ENCODE data around the gene DYNLL1. TPM values are rescaled to one million over a fixed set of nuclear protein-coding genes. Genes with fewer than 3 reads are reported as not detected.

Gene DYNLL1
- polyA plus RNA-seq, 1 experiment: 720 TPM

DNA sequence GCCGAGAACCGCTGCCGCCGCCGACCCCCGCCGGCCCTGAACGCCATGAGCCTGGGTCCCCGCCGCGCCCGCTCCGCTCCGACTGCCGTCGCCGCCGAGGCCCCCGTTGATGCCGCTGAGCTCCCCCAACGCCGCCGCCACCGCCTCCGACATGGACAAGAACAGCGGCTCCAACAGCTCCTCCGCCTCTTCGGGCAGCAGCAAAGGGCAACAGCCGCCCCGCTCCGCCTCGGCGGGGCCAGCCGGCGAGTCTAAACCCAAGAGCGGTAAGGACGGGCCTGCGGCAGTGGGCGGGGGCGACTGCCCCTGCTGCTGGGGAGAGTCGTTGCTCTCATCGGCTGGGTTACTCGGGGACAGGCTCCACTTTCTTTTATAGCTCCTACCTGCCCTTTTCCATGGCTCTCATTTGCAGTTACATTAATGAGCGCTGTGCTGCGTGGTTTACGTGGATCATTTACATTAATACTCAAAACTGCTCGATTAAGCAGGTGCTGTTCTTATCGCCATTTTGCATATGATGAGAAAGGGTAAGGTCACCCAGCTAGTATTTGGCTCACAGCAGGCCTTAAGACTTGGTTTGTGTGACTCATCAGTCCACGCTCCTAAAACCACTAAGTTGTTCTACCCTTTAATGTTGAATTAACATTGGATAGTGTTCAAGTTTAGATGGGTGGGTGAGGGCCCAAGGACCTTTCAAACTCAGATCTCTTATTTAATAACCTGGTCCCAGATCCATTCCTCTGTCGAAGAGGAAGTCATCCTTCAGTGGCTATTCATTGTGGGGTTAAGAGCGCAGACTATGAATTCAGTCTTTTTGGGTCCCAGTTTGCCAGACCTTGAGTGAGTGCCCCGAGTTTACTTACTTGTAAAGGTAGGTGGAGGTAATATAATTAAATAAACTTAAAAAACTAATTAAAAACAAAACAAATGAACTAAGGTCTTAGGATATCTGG is 39.1 kb downstream of the DYNLL1 start:
- CTCF ChIA-PET: interaction anchor here (0.6 to 1.1 kb wide), 2 partner anchors 48 to 77 kb away, joined by 3 to 5 read pairs; no protein-coding TSS in a partner anchor
- POLR2A ChIA-PET: interaction anchor here (0.6 to 1.0 kb wide), 3 partner anchors 35 to 334 kb away, joined by 3 to 5 read pairs (median 4); partner anchors contain the start of genes DYNLL1 and RPLP0

DNA sequence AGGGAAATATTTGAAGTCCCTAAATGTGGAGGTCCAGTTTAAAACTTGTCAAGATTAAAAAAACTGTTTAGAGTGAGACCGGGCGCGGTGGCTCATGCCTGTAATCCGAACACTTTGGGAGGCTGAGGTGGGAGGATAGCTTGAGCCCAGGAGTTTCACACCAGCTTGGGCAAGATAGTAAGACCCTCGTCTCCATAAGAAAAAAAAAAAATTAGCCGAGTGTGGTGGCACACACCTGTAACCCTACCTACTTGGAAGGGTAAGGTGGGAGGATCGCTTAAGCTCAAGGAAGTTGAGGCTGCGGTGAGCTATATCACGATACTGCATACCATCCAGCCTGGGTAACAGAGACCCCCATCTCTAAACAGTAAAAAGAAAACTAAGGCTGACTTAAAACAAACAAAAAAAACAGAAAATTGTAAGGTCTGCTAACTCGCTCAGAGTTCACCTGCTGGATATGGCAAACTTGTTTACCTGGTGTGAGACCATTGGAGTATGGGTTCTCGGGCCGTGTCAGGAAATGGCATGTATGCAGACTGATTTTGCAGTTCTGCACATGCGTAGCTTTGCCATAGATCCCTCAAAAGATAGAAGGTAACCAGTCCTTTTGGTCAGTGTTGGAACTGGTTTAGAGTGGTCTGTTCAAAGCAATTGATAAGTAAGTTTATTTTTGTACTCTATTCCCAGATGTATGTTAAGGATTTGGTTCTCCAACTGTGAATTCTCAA is 40.3 kb downstream of the DYNLL1 start:
- Histone ChIP-seq H3K4me3 (ENCODE audit: low read depth, low read length) (peak overlapping the region; percentile 71), H3K27ac (ENCODE audit: low read depth, low read length) (no peak overlapping the region), H3K27me3 (ENCODE audit: control insufficient read depth, insufficient read depth, low read length) (no peaks in the 10 kb centered on the region), H3K9me3 (ENCODE audit: control insufficient read depth, insufficient read depth, low read length) (no peaks in the 10 kb centered on the region; the same call in 1 of the 2 replicates)
- TF ChIP-seq, protein P1, sequence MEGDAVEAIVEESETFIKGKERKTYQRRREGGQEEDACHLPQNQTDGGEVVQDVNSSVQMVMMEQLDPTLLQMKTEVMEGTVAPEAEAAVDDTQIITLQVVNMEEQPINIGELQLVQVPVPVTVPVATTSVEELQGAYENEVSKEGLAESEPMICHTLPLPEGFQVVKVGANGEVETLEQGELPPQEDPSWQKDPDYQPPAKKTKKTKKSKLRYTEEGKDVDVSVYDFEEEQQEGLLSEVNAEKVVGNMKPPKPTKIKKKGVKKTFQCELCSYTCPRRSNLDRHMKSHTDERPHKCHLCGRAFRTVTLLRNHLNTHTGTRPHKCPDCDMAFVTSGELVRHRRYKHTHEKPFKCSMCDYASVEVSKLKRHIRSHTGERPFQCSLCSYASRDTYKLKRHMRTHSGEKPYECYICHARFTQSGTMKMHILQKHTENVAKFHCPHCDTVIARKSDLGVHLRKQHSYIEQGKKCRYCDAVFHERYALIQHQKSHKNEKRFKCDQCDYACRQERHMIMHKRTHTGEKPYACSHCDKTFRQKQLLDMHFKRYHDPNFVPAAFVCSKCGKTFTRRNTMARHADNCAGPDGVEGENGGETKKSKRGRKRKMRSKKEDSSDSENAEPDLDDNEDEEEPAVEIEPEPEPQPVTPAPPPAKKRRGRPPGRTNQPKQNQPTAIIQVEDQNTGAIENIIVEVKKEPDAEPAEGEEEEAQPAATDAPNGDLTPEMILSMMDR (IDR thresholded peaks at IDR 0.05; ENCODE audit: low read depth, low read length): no peak
- ChIA-PET POLR2A (interaction anchor here (0.6 to 1.0 kb wide), 2 partner anchors 39 to 335 kb away, joined by 3 to 6 read pairs; partner anchors contain the start of gene RPLP0), CTCF (no interaction called here)
- no peak for DNase-seq (ENCODE audit: low read depth, low spot score)

More for the DNA sequence above, 39.1 kb downstream of the DYNLL1 start:
- TF ChIP-seq, protein P1 (IDR thresholded peaks at IDR 0.05; ENCODE audit: low read depth, low read length): no peak
- Histone ChIP-seq H3K27ac (ENCODE audit: low read depth, low read length) (peak overlapping the region; percentile 80), H3K9me3 (ENCODE audit: control insufficient read depth, insufficient read depth, low read length) (no peaks in the 10 kb centered on the region; the same call in 1 of the 2 replicates), H3K4me3 (ENCODE audit: low read depth, low read length) (peak overlapping the region; percentile 71), H3K27me3 (ENCODE audit: control insufficient read depth, insufficient read depth, low read length) (no peaks in the 10 kb centered on the region)
- DNase-seq (ENCODE audit: low read depth, low spot score): peak; percentile 55

DNA sequence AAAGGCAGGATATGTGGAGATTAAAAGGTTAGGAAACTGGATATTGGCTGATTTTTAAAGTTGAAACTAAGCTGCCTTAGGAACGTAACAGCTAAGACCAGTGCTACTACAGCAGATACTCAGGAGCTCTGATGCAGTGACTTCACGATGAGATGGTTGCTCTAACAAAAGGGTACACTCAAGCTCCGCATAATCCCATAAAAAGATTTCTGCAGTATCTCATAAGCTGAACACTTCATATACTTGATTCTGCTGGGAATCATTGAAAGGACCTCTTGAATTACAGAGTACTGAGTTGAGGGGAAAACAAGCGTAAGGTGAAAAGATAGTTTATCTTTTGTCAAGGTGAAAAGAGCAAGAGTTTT is 41.9 kb downstream of the DYNLL1 start:
- H3K27me3 ChIP-seq (ENCODE audit: control insufficient read depth, insufficient read depth, low read length): no peaks in the 10 kb centered on the region
- H3K4me3 ChIP-seq (ENCODE audit: low read depth, low read length): peak overlapping the region; percentile 27; the same call in 1 of the 2 replicates
- ChIA-PET CTCF (interaction anchor here (0.6 kb wide), 1 partner anchor 693 kb away, joined by 3 read pairs; no protein-coding TSS in a partner anchor), POLR2A (interaction anchor here (1.2 kb wide), 1 partner anchor 44 kb away, joined by 3 read pairs; the partner anchor contains the start of gene POP5)
- no peak overlapping the region for H3K27ac ChIP-seq (ENCODE audit: low read depth, low read length)
- TF ChIP-seq, protein P1 (IDR thresholded peaks at IDR 0.05; ENCODE audit: low read depth, low read length): no peak
- DNase-seq (ENCODE audit: low read depth, low spot score): no peak
- no peaks in the 10 kb centered on the region; the same call in 1 of the 2 replicates for H3K9me3 ChIP-seq (ENCODE audit: control insufficient read depth, insufficient read depth, low read length)

DNA sequence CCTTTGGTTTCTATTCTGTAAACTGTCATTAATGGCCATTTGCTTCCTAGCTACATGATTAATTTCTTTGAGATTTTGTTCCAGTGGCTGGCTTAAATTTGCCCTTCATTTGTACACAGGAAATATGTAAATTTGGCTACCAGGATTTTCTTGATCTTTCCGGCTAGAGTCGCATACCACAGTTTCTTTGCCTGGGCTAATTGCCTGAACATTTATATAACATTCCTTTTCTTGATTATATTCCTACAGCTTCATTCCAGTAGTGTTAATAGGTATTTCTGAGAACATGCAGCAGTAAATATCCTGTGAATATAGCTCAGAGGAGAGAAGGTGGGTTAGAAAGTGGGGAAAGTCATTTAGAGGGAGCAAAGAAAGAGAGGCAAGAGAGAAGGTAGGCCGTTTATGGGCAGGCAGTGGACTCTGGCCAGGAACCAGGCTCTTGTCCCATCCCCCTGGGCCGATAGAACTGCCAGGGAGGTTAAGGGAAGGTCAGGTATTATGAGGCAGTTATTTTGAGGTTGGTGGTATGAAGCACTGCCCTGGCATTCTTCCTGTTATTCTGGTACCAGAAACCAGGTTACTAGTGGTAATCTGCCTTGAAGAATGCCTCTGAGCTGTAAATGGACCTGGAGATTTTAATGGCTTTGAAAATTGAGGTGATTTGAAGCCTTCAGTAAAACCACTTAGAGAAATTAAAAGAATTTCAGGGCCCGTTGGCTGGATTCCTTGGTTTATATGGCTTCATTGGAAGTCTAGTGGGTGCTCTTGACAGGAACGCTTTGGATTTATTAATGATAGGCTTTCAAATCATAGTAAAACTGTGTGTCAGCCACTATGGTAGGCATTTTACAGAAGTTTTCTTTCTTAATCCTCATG is 42.6 kb downstream of the DYNLL1 start:
- no peak for DNase-seq (ENCODE audit: low read depth, low spot score)
- H3K27me3 ChIP-seq (ENCODE audit: control insufficient read depth, insufficient read depth, low read length): no peaks in the 10 kb centered on the region
- peak overlapping the region; percentile 10; the same call in 1 of the 2 replicates for H3K4me3 ChIP-seq (ENCODE audit: low read depth, low read length)
- no peaks in the 10 kb centered on the region; the same call in 1 of the 2 replicates for H3K9me3 ChIP-seq (ENCODE audit: control insufficient read depth, insufficient read depth, low read length)
- TF ChIP-seq, protein P1 (IDR thresholded peaks at IDR 0.05; ENCODE audit: low read depth, low read length): no peak
- ChIA-PET CTCF (interaction anchor here (0.6 kb wide), 1 partner anchor 692 kb away, joined by 3 read pairs; no protein-coding TSS in a partner anchor), POLR2A (interaction anchor here (0.9 to 1.1 kb wide), 2 partner anchors 9 to 64 kb away, joined by 3 read pairs; no protein-coding TSS in a partner anchor)
- no peak overlapping the region for H3K27ac ChIP-seq (ENCODE audit: low read depth, low read length)
